GM12878 (cell line): ENCODE data around the gene EDNRA. TPM values are rescaled to one million over a fixed set of nuclear protein-coding genes. Genes with fewer than 3 reads are reported as not detected.

Experiments used
- ATAC-seq: fragments of 200-7000 bp; cut with Tn5 transposase; 3 replicates; pipeline ENCODE4 v1.9.1; 2020; ENCODE audit warnings: mild to moderate bottlenecking, moderate library complexity
- BruUV-seq: library from RNA; stranded (reverse); fragments of 400-500 nt; replicated peaks from 2 replicates; lab custom pipeline; 2021; lab: Mats Ljungman, UMichigan
- CTCF ChIA-PET: fragments of 300-600 bp; sonication (Branson Sonifier 250); formaldehyde crosslinking; extraction: SDS; loops from one replicate; lab custom pipeline; 2021; ENCODE audit warnings: inconsistent platforms; lab: Yijun Ruan, JAX
- POLR2A ChIA-PET: fragments of 350-600 bp; formaldehyde crosslinking; extraction: SDS; loops from one replicate; lab custom pipeline; 2021; ENCODE audit warnings: inconsistent platforms; lab: Charles Lee
- RAD21 ChIA-PET: fragments of 300-600 bp; sonication (Branson Sonifier 250); formaldehyde crosslinking; loops from one replicate; lab custom pipeline; 2023; ENCODE audit warnings: antibody characterized with exemption; ENCODE audit not compliant: unreplicated experiment; lab: Charles Lee
- SMC1A ChIA-PET: fragments of 300-600 bp; sonication (Branson Sonifier 250); formaldehyde crosslinking; loops from one replicate; lab custom pipeline; 2023; ENCODE audit not compliant: unreplicated experiment, uncharacterized antibody; lab: Charles Lee
- DNase-seq: peaks from one replicate; pipeline ENCODE4 v3.0.0-alpha.2; 2011; ENCODE audit warnings: low read depth, low spot score
- FAIRE-seq: peaks from 3 replicates; lab custom pipeline; 2011; peaks lifted over from hg19 to GRCh38; lab: Jason Lieb, UNC
- H2AFZ ChIP-seq: 2 replicates; pipeline ENCODE4 v1.6.0; 2011; ENCODE audit warnings: low read depth, low read length, control low read depth; ENCODE audit not compliant: control insufficient read depth
- H3K27ac ChIP-seq: 2 replicates; pipeline ENCODE4 v1.5.1; 2011; ENCODE audit warnings: control low read depth; ENCODE audit not compliant: control insufficient read depth, insufficient read depth
- H3K27me3 ChIP-seq, 2 experiments: replicated peaks in 1 of 2; 2 replicates each; pipeline versions ENCODE4 v1.6.0 to v1.6.1; 2011; ENCODE audit warnings: low read length in 1 of 2; ENCODE audit not compliant: control insufficient read depth in 2 of 2, insufficient read depth in 2 of 2
- H3K36me3 ChIP-seq, 2 experiments: 2 replicates each; pipeline ENCODE4 v1.5.1; 2011; ENCODE audit warnings: low read length in 1 of 2; ENCODE audit not compliant: control insufficient read depth in 2 of 2, insufficient read depth in 2 of 2
- H3K4me1 ChIP-seq: 2 replicates; pipeline ENCODE4 v1.6.1; 2011; ENCODE audit warnings: mild to moderate bottlenecking, low read length, moderate library complexity, mixed read lengths; ENCODE audit not compliant: control insufficient read depth, insufficient read depth
- H3K4me2 ChIP-seq: 2 replicates; pipeline ENCODE4 v1.6.0; 2011; ENCODE audit warnings: control low read depth; ENCODE audit not compliant: control insufficient read depth, insufficient read depth
- H3K4me3 ChIP-seq: fragments of 200-600 bp; sonication (generic); 2 replicates; pipeline ENCODE4 v1.5.1; 2016
- H3K79me2 ChIP-seq: 2 replicates; pipeline ENCODE4 v1.6.0; 2011; ENCODE audit warnings: low read length; ENCODE audit not compliant: control insufficient read depth, insufficient read depth
- H3K9ac ChIP-seq: 2 replicates; pipeline ENCODE4 v1.8.0; 2011; ENCODE audit warnings: low read length, control low read depth, mixed read lengths; ENCODE audit not compliant: control insufficient read depth, insufficient read depth
- H3K9me3 ChIP-seq: replicated peaks from 3 replicates; pipeline ENCODE4 v1.5.1; 2011; ENCODE audit warnings: mild to moderate bottlenecking, low read length; ENCODE audit not compliant: control insufficient read depth, insufficient read depth
- H4K20me1 ChIP-seq: 2 replicates; pipeline ENCODE4 v1.6.0; 2011; ENCODE audit not compliant: control insufficient read depth, insufficient read depth
- ATF7 ChIP-seq: fragments of 450-650 bp; IDR thresholded peaks from 2 replicates; pipeline ENCODE4 v1.6.1; 2016; ENCODE audit warnings: low read depth, mild to moderate bottlenecking
- BHLHE40 ChIP-seq, 2 experiments: fragments of 450-650 bp in 1 of 2; IDR thresholded peaks; 2 replicates each; pipeline ENCODE4 v1.6.1; 2011 to 2017; ENCODE audit warnings: low read depth in 2 of 2, borderline replicate concordance in 1 of 2, improper control_type of control experiment in 1 of 2, low read length in 1 of 2, mild to moderate bottlenecking in 1 of 2
- BMI1 ChIP-seq: fragments of 450-650 bp; IDR thresholded peaks from 2 replicates; pipeline ENCODE4 v1.6.1; 2016; ENCODE audit warnings: mild to moderate bottlenecking, moderate library complexity, borderline replicate concordance
- CHD2 ChIP-seq: IDR thresholded peaks from 2 replicates; pipeline ENCODE4 v1.6.1; 2011; ENCODE audit warnings: low read depth, low read length, improper control_type of control experiment, borderline replicate concordance
- MTA3 ChIP-seq: IDR thresholded peaks from 2 replicates; pipeline ENCODE4 v1.6.1; 2012; ENCODE audit warnings: low read length, inconsistent platforms, borderline replicate concordance
- PBX3 ChIP-seq: IDR thresholded peaks from 2 replicates; pipeline ENCODE4 v1.6.1; 2011; ENCODE audit warnings: mild to moderate bottlenecking, low read depth, low read length, moderate library complexity; ENCODE audit not compliant: insufficient replicate concordance
- SMAD5 ChIP-seq: IDR thresholded peaks from 2 replicates; pipeline ENCODE4 v1.6.1; 2016; ENCODE audit warnings: antibody characterized with exemption, low read depth
- SUZ12 ChIP-seq: fragments of 200-600 bp; sonication (generic); IDR thresholded peaks from one replicate; pipeline ENCODE4 v1.6.1; 2018; ENCODE audit warnings: antibody characterized with exemption, mild to moderate bottlenecking; ENCODE audit not compliant: unreplicated experiment
- YY1 ChIP-seq: IDR thresholded peaks from 2 replicates; pipeline ENCODE4 v1.6.1; 2011; ENCODE audit warnings: low read depth, mild to moderate bottlenecking, low read length
- ZNF24 ChIP-seq: fragments of 450-650 bp; IDR thresholded peaks from 2 replicates; pipeline ENCODE4 v1.6.1; 2017; ENCODE audit warnings: antibody characterized with exemption, mild to moderate bottlenecking
- ZNF274 ChIP-seq: IDR thresholded peaks from one replicate; pipeline ENCODE4 v1.8.0; 2011; ENCODE audit not compliant: insufficient read length, insufficient read depth
- WGBS: methylation state at CpG from one replicate; pipeline ENCODE4 v1.1.6; 2016; ENCODE audit warnings: low lambda C conversion rate; ENCODE audit not compliant: insufficient replicate concordance, insufficient coverage; ENCODE audit errors: missing lambda C conversion rate; 5-methylcytosine and 5-hydroxymethylcytosine counted together
- in situ Hi-C: fragments of 300-500 bp; cut with MboI; formaldehyde crosslinking; loops from 9 replicates; pipeline ENCODE4 v1.14.3; 2018; ENCODE audit warnings: mixed read lengths
- intact Hi-C: fragments of 100-400 bp; cut with micrococcal nuclease; formaldehyde crosslinking; loops from one replicate; pipeline ENCODE4 v1.14.2; 2022; ENCODE audit not compliant: unreplicated experiment
- polyA plus RNA-seq, 11 experiments: library from polyadenylated mRNA; depleted of rRNA in 4 of 11; unstranded in 6 of 11; stranded (reverse) in 5 of 11; fragments of >200 nt; fragmentation: Nextera tagmentation in 4 of 11; fragmentation: Illumina TruSeq in 1 of 11; extraction: Ambion mirVana in 4 of 11; extraction: Trizol in 1 of 11; gene quantifications; 1 replicate in 1 of 11; 2 replicates in 10 of 11; pipeline versions ENCODE4 v1.2.1 to v1.2.3, GENCODE V29; 2011 to 2016; ENCODE audit warnings: inconsistent platforms in 2 of 11, missing spikeins in 2 of 11, low read depth in 1 of 11
- total RNA-seq, 4 experiments: library from RNA; depleted of rRNA in 3 of 4; stranded (reverse); fragments of >200 nt in 3 of 4; fragmentation: Illumina TruSeq in 1 of 4; extraction: Trizol in 1 of 4; gene quantifications; 2 replicates each; pipeline versions ENCODE4 v1.2.1 to v1.2.3, GENCODE V29; 2013 to 2021
- TF ChIP-seq, protein P1 (sequence below): fragments of 450-650 bp; formaldehyde crosslinking; IDR thresholded peaks from 2 replicates; pipeline ENCODE4 v1.4.0; 2020; ENCODE audit warnings: mild to moderate bottlenecking, moderate library complexity
- TF ChIP-seq, protein P2 (sequence below): fragments of 450-650 bp; conservative IDR thresholded peaks from 2 replicates; pipeline ENCODE4 v1.6.1; 2017; ENCODE audit warnings: mild to moderate bottlenecking, moderate library complexity
- TF ChIP-seq, protein P3 (sequence below): IDR thresholded peaks from 2 replicates; pipeline ENCODE4 v1.6.1; 2011; ENCODE audit warnings: low read depth, mild to moderate bottlenecking, low read length, moderate library complexity, borderline replicate concordance; ENCODE audit errors: extremely low read depth

The EDNRA gene
- total and polyA plus RNA-seq, 10 of the 15 experiments (the other 5 are each of a cell fraction or from before 2014, with no cell fraction given) = 0.01 to 0.32 (median 0.13) TPM

- TF ChIP-seq, protein P1, sequence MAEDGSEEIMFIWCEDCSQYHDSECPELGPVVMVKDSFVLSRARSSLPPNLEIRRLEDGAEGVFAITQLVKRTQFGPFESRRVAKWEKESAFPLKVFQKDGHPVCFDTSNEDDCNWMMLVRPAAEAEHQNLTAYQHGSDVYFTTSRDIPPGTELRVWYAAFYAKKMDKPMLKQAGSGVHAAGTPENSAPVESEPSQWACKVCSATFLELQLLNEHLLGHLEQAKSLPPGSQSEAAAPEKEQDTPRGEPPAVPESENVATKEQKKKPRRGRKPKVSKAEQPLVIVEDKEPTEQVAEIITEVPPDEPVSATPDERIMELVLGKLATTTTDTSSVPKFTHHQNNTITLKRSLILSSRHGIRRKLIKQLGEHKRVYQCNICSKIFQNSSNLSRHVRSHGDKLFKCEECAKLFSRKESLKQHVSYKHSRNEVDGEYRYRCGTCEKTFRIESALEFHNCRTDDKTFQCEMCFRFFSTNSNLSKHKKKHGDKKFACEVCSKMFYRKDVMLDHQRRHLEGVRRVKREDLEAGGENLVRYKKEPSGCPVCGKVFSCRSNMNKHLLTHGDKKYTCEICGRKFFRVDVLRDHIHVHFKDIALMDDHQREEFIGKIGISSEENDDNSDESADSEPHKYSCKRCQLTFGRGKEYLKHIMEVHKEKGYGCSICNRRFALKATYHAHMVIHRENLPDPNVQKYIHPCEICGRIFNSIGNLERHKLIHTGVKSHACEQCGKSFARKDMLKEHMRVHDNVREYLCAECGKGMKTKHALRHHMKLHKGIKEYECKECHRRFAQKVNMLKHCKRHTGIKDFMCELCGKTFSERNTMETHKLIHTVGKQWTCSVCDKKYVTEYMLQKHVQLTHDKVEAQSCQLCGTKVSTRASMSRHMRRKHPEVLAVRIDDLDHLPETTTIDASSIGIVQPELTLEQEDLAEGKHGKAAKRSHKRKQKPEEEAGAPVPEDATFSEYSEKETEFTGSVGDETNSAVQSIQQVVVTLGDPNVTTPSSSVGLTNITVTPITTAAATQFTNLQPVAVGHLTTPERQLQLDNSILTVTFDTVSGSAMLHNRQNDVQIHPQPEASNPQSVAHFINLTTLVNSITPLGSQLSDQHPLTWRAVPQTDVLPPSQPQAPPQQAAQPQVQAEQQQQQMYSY (CRISPR knock-in tag) = no peak
- no peak for TF ChIP-seq YY1
Measured at GRCh38 chr4:147463065-147463464, 17.8 kb upstream of the EDNRA start (continued).

- WGBS = 41% methylated on average over 2 of the region's 2 CpGs
Measured at GRCh38 chr4:147465461-147465860, 15.4 kb upstream of the EDNRA start.

More at GRCh38 chr4:147465461-147465860, 15.4 kb upstream of the EDNRA start:
- Histone ChIP-seq H3K36me3 (no peaks in the 10 kb centered on the region), H3K27me3 (no peaks in the 10 kb centered on the region), H2AFZ (no peak overlapping the region), H3K4me3 (no peak overlapping the region), H3K4me1 (no peaks in the 10 kb centered on the region), H3K9me3 (no peaks in the 10 kb centered on the region), H3K9ac (no peak overlapping the region), H3K79me2 (no peaks in the 10 kb centered on the region), H3K27ac (no peak overlapping the region), H3K4me2 (no peak overlapping the region), H4K20me1 (no peaks in the 10 kb centered on the region)
- ChIA-PET CTCF (no interaction called here), SMC1A (no interaction called here), RAD21 (no interaction called here), POLR2A (no interaction called here)
- DNase-seq (no peak), ATAC-seq (no peak), FAIRE-seq (no peak)
- intact Hi-C loops = no loop called here
- in situ Hi-C loops = no loop called here
- TF ChIP-seq, protein P2, sequence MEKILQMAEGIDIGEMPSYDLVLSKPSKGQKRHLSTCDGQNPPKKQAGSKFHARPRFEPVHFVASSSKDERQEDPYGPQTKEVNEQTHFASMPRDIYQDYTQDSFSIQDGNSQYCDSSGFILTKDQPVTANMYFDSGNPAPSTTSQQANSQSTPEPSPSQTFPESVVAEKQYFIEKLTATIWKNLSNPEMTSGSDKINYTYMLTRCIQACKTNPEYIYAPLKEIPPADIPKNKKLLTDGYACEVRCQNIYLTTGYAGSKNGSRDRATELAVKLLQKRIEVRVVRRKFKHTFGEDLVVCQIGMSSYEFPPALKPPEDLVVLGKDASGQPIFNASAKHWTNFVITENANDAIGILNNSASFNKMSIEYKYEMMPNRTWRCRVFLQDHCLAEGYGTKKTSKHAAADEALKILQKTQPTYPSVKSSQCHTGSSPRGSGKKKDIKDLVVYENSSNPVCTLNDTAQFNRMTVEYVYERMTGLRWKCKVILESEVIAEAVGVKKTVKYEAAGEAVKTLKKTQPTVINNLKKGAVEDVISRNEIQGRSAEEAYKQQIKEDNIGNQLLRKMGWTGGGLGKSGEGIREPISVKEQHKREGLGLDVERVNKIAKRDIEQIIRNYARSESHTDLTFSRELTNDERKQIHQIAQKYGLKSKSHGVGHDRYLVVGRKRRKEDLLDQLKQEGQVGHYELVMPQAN = no peak
- TF ChIP-seq MTA3 (no peak), SUZ12 (no peak), BMI1 (no peak), ATF7 (no peak), ZNF274 (no peak), ZNF24 (no peak), SMAD5 (no peak), BHLHE40 (IDR thresholded peaks at IDR 0.05; ENCODE audit: borderline replicate concordance in 1 of 2, low read depth in 2 of 2, low read length in 1 of 2) (no peak), CHD2 (no peak), PBX3 (no peak)
- TF ChIP-seq, protein P3, sequence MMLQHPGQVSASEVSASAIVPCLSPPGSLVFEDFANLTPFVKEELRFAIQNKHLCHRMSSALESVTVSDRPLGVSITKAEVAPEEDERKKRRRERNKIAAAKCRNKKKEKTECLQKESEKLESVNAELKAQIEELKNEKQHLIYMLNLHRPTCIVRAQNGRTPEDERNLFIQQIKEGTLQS = no peak
- no TSS peak for BruUV-seq
